GF-D8 (cell line): ENCODE results near the gene DOLPP1.
"Not testable (repeated sequence)": the region's sequence is repeated elsewhere in the genome, so short reads cannot be mapped to it uniquely, and the experiment has no call there.

Experiments
- DNase-seq: peaks from one replicate; lab custom pipeline; 2025; lab: John Stamatoyannopoulos, UW

DOLPP1 gene, protein sequence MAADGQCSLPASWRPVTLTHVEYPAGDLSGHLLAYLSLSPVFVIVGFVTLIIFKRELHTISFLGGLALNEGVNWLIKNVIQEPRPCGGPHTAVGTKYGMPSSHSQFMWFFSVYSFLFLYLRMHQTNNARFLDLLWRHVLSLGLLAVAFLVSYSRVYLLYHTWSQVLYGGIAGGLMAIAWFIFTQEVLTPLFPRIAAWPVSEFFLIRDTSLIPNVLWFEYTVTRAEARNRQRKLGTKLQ

DNA sequence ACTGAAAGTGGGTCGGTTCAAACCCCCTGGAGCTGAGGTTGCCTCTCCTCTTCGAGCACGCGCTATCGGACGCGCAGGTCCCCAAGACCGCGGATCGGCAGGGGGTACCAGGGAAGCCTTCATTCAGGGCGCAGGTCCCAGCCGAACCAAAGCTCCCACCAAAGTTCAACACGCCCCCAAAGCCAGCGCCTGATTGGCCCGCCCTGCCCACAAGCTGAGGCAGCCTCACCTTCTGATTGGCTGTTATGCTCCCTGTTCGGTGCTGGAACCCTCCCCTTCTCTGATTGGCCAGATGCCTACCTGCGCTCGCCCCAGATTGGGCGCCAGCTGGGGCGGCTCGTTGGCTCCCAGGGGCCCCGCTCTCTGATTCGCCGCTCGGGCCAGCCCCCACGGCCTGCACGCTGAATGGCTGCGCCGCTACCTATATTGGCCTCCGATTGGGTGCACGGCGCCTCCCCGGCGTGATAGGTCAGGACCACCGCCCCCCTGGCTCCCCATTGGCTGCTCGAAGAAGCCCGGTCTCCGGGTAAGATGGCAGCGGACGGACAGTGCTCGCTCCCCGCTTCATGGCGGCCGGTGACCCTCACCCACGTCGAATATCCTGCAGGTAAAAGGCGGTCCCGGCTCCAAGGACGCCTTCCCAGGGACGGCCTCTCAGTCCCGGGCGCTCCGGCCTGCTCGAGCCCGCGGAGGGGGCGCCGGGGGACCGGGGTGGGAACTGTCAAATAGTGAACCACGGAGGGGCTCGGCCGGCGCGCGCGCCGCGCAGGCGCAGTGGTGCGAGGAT is at the start of gene DOLPP1:
Gene DOLPP1, plus strand, starts transcription at position 511 of the 787 bp plus-strand sequence. Its CDS starts 21 bp downstream, at position 532.
- DNase-seq: peak; percentile 94

DNA sequence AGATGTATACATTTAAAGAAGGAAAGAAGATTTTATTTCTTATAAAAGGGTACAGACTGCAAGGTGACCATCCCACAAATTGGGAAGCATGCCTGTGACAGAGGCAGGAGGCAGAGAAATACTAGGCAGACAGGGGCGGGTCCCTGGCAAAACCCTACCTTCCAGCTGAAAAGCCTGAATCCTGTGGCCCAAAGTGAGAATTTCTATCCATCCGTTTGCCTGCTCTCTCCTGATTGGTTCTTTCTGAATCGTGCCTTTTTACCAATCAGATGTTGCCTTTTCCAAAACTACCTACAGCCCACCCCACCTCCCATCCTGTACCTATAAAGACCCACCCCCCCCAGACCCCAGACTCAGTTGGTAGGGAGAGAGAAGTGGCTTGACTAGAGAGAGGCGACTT is 49.4 kb upstream of the DOLPP1 start:
- no peak for DNase-seq

DNA sequence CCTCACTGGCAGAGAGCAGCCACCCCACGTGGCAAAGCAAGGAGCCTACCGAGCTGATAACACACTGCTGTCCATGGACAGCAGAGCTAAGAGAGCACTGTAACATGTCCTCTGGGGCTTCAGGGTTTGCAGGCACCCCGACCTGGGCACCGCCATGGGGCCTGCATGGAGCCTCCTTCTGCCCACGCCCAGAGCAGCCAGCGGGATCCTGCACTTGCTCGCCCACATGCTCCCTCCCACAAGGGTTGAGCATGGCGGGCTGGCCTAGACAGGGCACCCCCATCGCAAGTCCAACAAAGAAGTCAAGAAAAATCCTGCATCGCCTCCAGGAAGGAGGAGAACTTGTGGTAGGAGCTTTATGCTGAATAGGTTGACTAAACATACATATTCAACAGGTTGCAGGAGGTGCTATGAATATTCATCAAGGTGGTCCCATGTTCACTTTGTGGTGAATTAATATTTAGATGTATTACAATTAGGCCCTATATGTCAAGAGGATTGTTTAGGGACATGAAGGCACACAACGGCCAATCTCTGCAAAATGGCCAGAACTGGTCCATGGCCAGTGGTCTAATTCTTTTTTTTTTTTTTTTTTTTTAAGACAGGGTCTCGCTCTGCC is 48.3 kb upstream of the DOLPP1 start:
- no peak for DNase-seq

DNA sequence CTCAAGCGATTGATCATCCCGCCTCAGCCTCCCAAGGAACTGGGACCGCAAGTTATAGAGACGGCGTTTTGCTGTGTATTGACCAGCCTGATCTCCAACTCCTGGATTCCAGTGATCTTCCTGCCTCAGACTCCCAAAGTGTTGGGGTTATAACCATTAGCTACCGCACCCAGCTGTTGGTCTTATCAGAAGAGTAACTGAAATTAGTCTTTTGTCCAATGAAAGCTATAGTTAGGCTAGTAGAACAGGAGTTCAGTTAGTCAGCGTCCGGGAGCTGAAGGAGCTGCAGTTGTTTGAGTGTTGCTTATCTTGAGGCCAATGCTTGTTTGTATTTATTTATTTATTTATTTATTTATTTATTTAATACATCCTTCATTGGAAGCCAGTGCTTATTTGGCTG is 47.7 kb upstream of the DOLPP1 start:
- DNase-seq: no peak

DNA sequence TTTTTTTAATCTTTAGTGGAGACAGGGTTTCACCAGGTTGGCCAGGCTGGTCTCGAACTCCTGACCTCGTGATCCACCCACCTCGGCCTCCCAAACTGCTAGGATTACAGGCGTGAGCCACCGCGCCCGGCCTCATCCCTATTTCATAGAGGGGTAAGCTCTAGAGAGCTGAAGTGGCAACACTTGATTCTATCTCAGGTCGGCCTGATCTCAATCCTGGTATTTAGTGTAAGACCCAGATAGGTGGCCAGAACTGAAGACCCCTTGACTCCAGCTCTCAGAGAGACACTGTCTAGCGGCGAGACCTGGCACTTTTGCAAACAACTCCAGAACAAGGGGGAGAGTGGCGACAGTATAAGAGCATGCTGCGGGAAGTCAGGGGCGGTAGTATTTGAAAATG is 45.1 kb upstream of the DOLPP1 start:
- not testable (repeated sequence) for DNase-seq

DNA sequence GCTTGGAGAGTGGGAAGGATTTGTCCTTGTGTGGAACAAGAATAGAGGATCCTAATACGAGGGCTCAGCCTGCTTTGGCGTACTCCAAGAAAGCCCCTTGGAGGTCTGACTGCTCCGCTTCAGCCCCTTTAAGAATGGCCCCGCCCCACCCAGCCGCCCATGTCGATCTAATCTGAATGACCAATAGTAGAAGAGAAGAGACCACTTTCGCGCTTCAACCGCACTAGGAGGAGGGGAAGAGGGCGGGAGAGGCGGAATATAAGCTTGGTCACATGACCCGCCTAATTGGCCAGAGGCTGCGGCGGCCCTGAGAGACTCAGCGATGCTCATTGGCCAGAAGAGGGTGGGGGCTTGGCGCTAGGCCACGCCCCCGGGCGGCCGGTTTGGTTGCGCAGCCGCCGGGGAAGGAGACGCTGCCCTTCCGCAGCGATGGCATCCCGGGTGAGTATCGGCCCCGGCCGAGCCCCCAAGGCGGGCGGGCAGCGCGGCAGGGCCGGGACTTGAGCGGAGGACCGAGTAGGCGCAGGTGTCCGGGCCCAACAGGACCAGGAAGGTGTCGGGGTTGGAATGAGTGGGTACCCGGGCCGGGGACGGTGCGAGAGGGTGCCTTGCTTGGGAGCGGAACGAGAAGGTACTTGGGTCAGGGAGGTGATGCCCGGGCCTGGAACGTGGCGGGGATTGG is 44.5 kb upstream of the DOLPP1 start, which contains the start of gene MIGA2:
Gene MIGA2, plus strand, starts transcription at position 386 of the 682 bp plus-strand sequence. CDS start 3,969 bp downstream, outside the sequence.
- peak; percentile 99 for DNase-seq

DNA sequence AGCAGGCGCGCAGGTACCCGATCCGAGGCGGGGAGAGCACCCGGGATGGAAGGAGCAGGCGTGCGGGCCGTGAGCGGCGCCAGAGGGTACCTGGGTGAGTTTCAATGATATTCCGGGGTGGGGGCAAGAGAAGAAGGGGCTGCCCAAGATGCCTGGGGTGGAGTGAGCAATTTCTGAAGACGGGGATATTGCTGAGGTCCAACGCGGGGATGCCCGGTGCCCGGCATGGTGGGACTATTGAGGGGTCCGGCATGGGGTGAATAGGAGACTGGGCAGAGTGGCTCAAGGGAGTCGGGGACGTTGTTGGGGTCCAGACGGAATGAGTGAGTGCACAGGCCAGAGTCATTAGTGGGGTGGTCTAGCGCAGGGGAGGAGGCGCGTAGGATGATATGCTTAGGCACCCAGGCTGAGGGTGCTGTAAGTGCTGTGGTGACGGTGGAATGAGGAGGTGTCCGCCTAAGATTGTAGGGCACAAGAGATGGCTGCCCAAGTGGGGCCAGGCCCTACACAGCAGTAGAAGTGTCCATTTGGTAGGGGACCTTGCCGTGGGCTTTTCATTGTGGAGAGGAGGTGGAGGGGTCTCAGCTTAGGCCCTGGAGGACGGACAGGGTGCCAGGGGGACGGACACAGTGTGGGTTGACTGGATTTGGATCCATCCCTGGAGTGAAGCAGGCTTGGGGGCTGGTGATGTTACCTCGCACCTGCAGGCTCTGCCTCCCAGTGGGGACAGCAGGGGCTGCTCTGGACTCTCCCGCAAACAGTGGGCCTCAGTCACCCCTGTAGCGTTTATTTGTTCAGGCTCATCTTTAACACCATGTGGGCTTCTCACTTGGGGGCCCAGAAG is 43.8 kb upstream of the DOLPP1 start:
- no peak for DNase-seq

DNA sequence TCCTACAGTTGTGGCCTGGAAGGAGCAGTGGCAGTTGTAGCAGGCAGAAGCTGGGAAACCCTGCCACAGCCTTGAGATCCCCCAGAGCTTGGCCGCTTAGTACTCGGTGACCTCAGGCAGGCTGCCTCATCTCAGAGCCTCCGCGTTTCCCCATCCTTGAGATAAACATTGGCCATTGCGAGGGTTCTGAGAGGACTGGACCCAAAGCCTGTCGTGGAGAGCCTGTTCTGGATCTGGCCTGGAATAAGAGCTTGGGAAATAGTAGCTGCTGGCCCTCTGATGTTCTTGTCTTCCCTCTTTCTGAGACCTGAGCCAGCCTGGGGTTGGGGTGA is 43.2 kb upstream of the DOLPP1 start:
- DNase-seq: no peak

DNA sequence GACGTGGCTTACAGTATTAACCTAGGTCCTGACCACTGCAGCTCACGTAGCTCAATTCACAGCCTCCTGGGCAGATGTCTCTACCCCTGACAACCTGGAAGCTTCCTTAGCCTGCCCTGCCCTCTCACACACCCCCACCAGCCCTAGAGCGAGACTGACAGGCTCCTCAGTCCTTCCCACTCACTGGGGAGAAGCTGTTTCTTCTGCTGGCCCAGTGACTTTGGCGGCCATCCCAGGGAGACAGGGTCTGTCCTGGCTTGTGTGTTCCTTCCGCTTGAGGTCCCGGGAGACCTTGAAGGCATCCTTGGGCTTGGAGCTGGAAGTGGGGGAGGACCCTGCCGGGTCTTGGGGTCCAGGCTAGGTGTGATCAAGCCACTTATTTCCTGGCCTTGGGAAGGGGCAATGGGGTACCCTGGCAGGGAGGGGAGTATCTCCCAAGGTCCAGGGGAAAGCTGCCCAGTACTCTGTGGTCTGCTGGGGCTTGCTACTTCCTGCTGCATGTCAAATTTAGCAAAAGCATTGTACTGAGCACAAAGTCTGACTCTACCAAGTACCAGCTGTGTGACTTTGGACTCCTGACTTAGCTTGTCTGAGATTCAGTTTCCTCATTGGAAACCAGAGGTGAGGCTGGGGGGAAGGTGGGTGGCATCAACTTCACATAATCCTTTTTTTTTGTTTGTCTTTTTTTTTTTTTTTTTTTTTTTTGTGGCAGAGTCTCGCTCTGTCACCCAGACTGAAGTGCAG is 42.6 kb upstream of the DOLPP1 start:
- no peak for DNase-seq

DNA sequence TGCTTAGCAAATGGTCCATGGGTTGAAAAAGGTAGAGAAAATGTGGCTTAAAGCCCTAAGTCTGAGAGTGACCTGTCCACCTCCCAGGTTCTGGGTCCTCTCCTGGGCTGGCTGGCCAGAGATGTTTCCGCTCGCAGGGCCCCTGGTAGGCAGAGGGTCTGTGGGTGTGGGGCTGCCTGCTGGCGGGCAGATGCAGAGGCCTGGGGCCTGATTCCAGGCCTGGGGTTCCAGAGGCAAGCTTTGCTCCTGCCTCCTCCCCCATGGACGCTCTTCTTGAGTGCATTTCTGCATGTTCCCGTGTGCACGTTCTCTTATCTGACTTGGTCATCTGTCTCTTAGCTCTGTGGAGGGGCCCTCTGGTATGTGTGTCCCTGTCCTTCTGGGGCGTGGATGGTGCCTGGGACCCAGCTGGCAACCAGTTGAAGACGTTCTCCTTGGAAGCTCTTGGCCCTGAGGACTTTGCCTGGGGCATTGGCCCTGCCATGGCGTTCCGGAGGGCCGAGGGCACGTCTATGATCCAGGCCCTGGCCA is 40.7 kb upstream of the DOLPP1 start:
- no peak for DNase-seq

DNA sequence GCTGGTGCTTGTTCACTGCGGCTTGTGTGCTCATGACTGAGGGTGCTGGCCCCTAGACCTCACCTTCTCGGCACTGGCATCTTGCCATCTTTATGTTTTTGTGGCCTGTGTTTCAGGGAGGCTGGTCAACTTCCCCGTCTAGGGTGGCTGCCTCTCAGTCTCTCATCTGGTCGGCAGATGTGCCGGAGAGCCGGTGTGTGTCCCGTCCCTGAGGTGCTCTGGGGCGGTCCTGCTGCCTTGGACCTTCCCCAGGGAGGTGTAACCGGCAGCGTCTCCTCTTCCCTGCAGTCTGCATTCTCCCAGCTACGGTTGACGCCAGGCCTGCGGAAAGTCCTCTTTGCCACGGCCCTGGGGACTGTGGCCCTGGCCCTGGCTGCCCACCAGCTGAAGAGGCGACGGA is 38.9 kb upstream of the DOLPP1 start:
- no peak for DNase-seq

DNA sequence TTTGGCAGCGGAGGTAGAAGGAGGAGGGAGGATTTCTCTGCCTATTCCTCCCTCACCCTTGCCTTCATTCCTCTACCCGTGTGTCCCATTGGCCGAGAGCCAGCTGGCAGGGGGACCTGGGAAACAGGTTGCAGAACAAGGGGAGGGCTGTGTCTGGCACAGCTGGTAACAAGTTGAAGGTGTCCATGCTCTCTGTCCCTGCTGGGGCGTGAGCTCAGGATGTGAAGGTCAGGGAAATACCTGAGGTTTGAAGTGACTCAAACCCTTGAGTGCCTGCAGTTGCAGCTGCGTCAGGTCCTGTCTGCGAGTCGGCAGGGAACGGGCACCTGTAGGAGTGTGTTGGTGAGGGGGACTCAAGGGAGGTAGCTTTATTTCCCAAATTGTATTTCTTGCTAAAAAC is 28.3 kb upstream of the DOLPP1 start:
- no peak for DNase-seq

DNA sequence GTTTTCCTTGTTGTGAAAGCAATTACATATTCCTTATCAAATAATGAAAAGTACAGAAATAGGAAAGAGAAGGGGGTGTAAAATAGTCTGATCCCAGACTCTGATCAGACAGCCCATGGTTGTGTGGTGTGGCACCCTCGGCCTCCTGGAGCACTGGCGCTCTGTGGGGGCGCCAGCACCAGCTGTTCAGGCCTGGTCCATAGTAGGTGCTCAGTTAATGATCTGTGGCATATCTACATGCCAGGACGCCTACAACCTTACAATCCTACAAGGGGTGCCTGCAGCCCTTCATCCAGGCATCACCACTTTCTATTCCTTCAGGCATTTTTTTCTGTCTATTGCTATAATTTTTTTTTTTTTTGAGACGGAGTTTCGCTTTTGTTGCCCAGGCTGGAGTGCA is 27.9 kb upstream of the DOLPP1 start:
- DNase-seq: no peak

DNA sequence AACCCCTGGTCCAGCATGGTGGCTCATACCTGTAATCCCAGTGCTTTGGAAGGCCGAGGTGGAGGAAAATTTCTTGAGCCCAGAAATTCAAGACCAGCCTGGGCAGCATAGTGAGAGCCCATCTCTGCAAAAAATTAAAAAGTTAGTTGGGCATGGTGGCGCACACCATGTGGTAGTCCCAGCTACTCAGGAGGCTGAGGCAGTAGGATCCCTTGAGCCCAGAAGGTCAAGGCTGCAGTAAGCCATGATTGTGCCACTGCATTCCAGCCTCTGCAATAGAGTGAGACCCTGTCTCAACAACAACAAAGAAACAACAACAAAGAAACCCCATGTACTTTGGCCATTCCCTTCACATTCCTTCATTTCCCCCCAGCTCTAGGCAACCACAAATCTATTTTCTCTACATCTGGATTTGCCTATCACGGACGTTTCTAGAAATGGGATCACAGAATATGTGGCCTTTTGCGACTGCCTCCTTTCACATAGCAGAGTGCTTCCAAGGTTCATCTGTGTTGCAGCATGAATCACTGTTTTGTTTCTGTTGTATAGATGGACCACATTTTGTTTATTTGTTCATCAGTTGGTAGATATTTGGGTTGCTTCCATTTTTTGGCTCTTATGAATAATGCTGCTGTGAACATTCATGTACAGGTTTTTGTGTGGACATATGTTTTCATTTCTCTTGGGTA is 26.6 kb upstream of the DOLPP1 start:
- DNase-seq: no peak

DNA sequence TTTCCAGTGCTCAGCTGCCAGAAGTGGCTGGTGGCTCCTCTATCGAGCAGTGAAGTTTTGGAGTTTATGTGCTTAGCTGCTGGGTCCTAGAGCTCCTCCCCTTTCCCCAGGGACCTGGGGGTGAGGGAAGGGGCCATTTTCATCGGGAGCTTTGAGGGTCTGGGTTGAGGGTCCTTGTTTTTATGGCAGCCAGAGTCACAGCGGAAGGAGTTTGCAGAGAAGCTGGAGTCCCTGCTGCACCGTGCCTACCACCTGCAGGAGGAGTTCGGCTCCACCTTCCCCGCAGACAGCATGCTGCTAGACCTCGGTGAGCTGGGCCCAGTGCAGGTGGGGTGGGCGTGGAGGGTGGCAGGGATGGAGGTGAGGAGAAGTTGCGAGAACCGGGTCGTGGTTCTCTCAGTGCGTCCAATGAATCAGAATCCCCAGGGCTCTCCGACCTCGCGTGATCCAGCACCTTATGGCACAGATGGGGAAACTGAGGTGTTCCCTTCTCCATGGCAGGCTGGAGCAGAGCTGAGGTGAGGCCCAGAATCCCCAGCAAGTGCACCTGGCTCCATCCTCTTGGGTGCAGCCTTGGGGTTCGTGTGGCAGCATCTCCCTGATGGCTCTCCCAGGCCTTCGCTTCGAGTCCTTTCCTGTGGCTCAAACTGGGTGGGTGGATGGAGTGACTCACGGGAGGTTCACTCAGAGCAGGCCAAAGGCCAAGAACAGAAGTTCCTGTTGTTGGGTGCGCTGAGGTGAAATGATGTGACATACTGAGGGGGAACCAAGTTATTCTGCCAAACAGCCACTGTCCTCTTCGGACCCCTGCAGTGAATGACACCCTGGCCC is 21.7 kb upstream of the DOLPP1 start:
- DNase-seq: no peak

DNA sequence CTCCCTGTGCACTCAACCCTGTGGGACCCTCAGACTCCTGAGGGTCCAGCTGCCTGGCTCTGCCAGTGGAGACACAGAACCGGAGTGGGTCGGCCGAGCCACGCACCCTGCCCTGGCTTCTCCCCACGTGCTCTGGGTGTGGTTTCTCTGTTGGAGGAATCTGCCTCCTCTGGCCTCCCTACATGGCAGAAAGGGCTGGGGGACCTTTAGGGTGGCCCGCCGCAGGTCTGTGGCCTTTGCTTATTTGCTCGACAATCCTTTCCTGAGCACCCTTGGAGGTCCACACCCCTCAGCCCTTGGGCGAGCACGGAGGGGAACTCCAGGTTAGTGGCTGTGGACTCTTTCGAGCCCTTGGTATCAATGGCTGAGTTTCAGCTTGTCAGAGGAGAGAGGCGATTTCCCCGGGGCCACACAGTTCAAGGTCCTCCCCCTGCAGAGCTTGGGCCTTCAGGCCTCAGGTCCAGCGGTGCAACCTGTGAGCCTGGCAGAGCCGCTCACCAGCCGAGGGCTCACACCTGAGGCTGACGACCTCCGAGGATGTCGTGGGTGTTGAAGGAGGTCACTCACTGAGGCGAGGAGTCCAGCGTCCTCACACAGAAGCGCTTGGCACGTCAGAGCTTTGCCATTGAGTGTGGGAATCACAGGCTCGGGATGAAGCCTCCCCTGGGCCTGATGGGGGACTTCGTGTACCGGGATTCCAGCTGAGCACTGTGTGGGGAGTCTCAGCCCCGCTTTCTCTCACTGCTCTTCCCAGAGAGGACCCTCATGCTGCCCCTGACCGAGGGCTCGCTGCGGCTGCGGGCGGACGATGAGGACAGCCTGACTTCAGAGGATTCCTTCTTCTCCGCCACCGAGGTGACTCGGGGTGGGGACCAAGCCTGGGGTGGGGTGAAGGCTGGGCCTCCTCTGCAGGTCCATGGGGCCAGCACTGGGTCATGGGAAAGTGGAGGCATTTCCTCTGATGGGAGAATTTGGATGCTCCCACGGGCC is 20.8 kb upstream of the DOLPP1 start:
- DNase-seq: no peak

DNA sequence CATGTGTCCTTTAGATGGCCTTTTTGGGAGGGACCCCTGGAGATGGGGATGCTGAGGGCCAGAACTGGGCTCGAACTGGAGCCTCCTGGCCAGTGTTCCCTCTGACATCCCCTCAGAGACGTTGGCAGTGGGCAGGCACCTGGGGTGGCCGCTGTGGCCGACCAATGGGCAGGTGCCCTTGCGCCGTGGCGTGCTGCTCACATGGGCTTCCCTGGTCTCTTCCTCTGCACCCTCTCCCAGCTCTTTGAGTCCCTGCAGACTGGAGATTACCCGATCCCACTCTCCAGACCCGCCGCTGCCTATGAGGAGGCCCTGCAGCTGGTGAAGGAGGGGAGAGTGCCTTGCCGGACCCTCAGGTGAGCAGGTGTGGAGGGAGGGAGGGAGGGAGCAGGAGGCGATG is 19.9 kb upstream of the DOLPP1 start:
- no peak for DNase-seq

DNA sequence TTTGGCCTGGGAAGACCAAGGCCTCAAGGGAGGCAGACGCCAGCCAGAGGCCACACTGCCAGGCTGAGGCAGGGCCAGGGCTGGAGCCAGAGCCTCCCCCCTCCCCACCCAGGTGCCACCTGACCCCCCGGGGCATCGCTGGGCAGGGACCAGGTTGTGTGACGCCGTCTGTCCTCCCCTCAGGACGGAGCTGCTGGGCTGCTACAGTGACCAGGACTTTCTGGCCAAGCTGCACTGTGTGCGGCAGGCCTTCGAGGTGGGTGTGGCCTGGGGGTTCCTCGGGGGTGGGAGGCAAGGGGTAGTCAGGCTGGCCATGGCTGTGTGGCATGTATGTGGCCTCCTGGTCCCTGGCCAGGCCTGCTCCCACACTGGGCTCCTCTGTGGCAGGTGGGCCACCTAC is 17.9 kb upstream of the DOLPP1 start:
- no peak for DNase-seq
